GM19372 (cell line): Measurements from ENCODE around the gene SLC25A15.
"Not testable (repeated sequence)": the region's sequence is repeated elsewhere in the genome, so short reads cannot be mapped to it uniquely, and the experiment has no call there.

Source experiments
- ATAC-seq: cut with Tn5 transposase; IDR thresholded peaks from one replicate; pipeline ENCODE4 v1.9.1; 2021; ENCODE audit warnings: mild to moderate bottlenecking, low read depth, moderate library complexity; ENCODE audit not compliant: unreplicated experiment

Gene SLC25A15

GRCh38 chr13:40812102-40812501, 22.7 kb downstream of the SLC25A15 start:
- ATAC-seq = no peak

GRCh38 chr13:40812724-40813445, 23.5 kb downstream of the SLC25A15 start:
- no peak for ATAC-seq

GRCh38 chr13:40813667-40814454, 24.4 kb downstream of the SLC25A15 start:
- ATAC-seq = no peak

GRCh38 chr13:40814803-40815202, 25.4 kb downstream of the SLC25A15 start:
- no peak for ATAC-seq

GRCh38 chr13:40818926-40819325, 29.5 kb downstream of the SLC25A15 start:
- no peak for ATAC-seq

- ATAC-seq = no peak
Observed at GRCh38 chr13:40819797-40820315, 30.4 kb downstream of the SLC25A15 start.

- ATAC-seq = not testable (repeated sequence)
Observed at GRCh38 chr13:40839725-40840124, 50.3 kb downstream of the SLC25A15 start.

GRCh38 chr13:40840955-40841354, 51.5 kb downstream of the SLC25A15 start:
- not testable (repeated sequence) for ATAC-seq
